Activated CD8-positive, alpha-beta T cell treated with anti-CD3 and anti-CD28 coated beads for 36 hours (primary cell): ENCODE measurements around the gene TRIOBP. TPM values are rescaled to one million over a fixed set of nuclear protein-coding genes. Genes with fewer than 3 reads are reported as not detected.

ENCODE experiments used
- ATAC-seq: fragments of 200-7000 bp; cut with Tn5 transposase; one replicate; pipeline ENCODE4 v1.10.0; 2021; ENCODE audit warnings: mild to moderate bottlenecking, moderate library complexity
- CTCF ChIA-PET: fragments of 350-600 bp; sonication (Branson Sonifier 250); formaldehyde crosslinking; loops from one replicate; lab custom pipeline; 2021; ENCODE audit warnings: antibody characterized with exemption; lab: Charles Lee
- POLR2A ChIA-PET: fragments of 350-600 bp; sonication (Branson Sonifier 250); formaldehyde crosslinking; loops from one replicate; lab custom pipeline; 2021; ENCODE audit warnings: antibody characterized with exemption; lab: Charles Lee
- DNase-seq: peaks from one replicate; pipeline ENCODE4 v3.0.0-alpha.2; 2020
- H3K27ac Mint-ChIP-seq: one replicate; pipeline ENCODE4 v1.8.0; 2021; ENCODE audit warnings: mild to moderate bottlenecking, mixed read lengths
- H3K27me3 Mint-ChIP-seq: one replicate; pipeline ENCODE4 v1.8.0; 2021; ENCODE audit warnings: mixed read lengths
- H3K36me3 Mint-ChIP-seq: one replicate; pipeline ENCODE4 v1.8.0; 2021; ENCODE audit warnings: low read depth, mixed read lengths
- H3K4me1 Mint-ChIP-seq: one replicate; pipeline ENCODE4 v1.8.0; 2021; ENCODE audit warnings: low read depth, mixed read lengths
- H3K4me3 Mint-ChIP-seq: one replicate; pipeline ENCODE4 v1.8.0; 2021; ENCODE audit warnings: mild to moderate bottlenecking, moderate library complexity, mixed read lengths
- H3K9me3 Mint-ChIP-seq: one replicate; pipeline ENCODE4 v1.8.0; 2021; ENCODE audit warnings: mixed read lengths
- CTCF ChIP-seq: fragments of 200-600 bp; IDR thresholded peaks from one replicate; pipeline ENCODE4 v1.8.0; 2022; ENCODE audit warnings: antibody characterized with exemption, mild to moderate bottlenecking
- intact Hi-C: fragments of 100-400 bp; cut with micrococcal nuclease; formaldehyde crosslinking; loops from one replicate; pipeline ENCODE4 v1.10.0; 2022
- total RNA-seq, 2 experiments: library from RNA; stranded (reverse); gene quantifications; one replicate each; pipeline ENCODE4 v1.2.3, GENCODE V29; 2021

Gene TRIOBP
- total RNA-seq, 2 experiments from 2014 or later: 17.8 to 20.7 TPM

- CTCF ChIA-PET: no interaction called here
- Mint-ChIP-seq H3K4me3 (no peak overlapping the region), H3K27me3 (no peaks in the 10 kb centered on the region), H3K9me3 (no peaks in the 10 kb centered on the region), H3K4me1 (no peaks in the 10 kb centered on the region), H3K36me3 (peaks cover 6% of the 10 kb centered on the region), H3K27ac (no peak overlapping the region)
- POLR2A ChIA-PET: no interaction called here
- intact Hi-C loops: no loop called here
- DNase-seq (no peak), ATAC-seq (no peak)
- no peak for TF ChIP-seq CTCF
Measured at GRCh38 chr22:37708580-37709444, 12.0 kb downstream of the TRIOBP start.

GRCh38 chr22:37709445-37709765 lies 12.6 kb downstream of the TRIOBP start:
- CTCF ChIA-PET: no interaction called here
- H3K36me3 Mint-ChIP-seq: peaks cover 5% of the 10 kb centered on the region
- no peaks in the 10 kb centered on the region for H3K4me1 Mint-ChIP-seq
- H3K27me3 Mint-ChIP-seq: no peaks in the 10 kb centered on the region
- no peaks in the 10 kb centered on the region for H3K9me3 Mint-ChIP-seq
- no peak for ATAC-seq
- no peak overlapping the region for H3K27ac Mint-ChIP-seq
- TF ChIP-seq CTCF: no peak
- DNase-seq: no peak
- POLR2A ChIA-PET: no interaction called here
- intact Hi-C loops: no loop called here
- no peak overlapping the region for H3K4me3 Mint-ChIP-seq

GRCh38 chr22:37710675-37711074 lies 13.8 kb downstream of the TRIOBP start:
- DNase-seq: no peak
- ChIA-PET CTCF (no interaction called here), POLR2A (no interaction called here)
- Mint-ChIP-seq H3K9me3 (no peaks in the 10 kb centered on the region), H3K4me1 (no peaks in the 10 kb centered on the region), H3K4me3 (no peak overlapping the region), H3K27me3 (no peaks in the 10 kb centered on the region), H3K27ac (no peak overlapping the region), H3K36me3 (peaks cover 4% of the 10 kb centered on the region)
- intact Hi-C loops: no loop called here
- no peak for TF ChIP-seq CTCF
- peak; percentile 10 for ATAC-seq

GRCh38 chr22:37711490-37711889 lies 14.6 kb downstream of the TRIOBP start:
- H3K9me3 Mint-ChIP-seq: no peaks in the 10 kb centered on the region
- no peak for ATAC-seq
- DNase-seq: no peak
- no peak overlapping the region for H3K4me3 Mint-ChIP-seq
- TF ChIP-seq CTCF: no peak
- H3K4me1 Mint-ChIP-seq: no peaks in the 10 kb centered on the region
- no peaks in the 10 kb centered on the region for H3K36me3 Mint-ChIP-seq
- intact Hi-C loops: no loop called here
- H3K27me3 Mint-ChIP-seq: no peaks in the 10 kb centered on the region
- ChIA-PET POLR2A (no interaction called here), CTCF (no interaction called here)
- no peak overlapping the region for H3K27ac Mint-ChIP-seq

GRCh38 chr22:37713761-37714160 lies 16.9 kb downstream of the TRIOBP start:
- no peaks in the 10 kb centered on the region for H3K9me3 Mint-ChIP-seq
- H3K4me1 Mint-ChIP-seq: no peaks in the 10 kb centered on the region
- ChIA-PET CTCF (no interaction called here), POLR2A (interaction anchor here (1.2 kb wide), 1 partner anchor 105 kb away, joined by 3 read pairs; no protein-coding TSS in a partner anchor)
- no peak for TF ChIP-seq CTCF
- no peak for DNase-seq
- intact Hi-C loops: no loop called here
- H3K36me3 Mint-ChIP-seq: peaks cover 2% of the 10 kb centered on the region
- H3K4me3 Mint-ChIP-seq: no peak overlapping the region
- no peaks in the 10 kb centered on the region for H3K27me3 Mint-ChIP-seq
- ATAC-seq: no peak
- H3K27ac Mint-ChIP-seq: no peak overlapping the region
